GM13976 (cell line): ENCODE data around the gene TRAF3.

Source experiments
- DNase-seq: peaks from one replicate; pipeline ENCODE4 v3.0.0; 2012; ENCODE audit warnings: low spot score
- in situ Hi-C: fragments of 300-500 bp; cut with MboI; formaldehyde crosslinking; loops from one replicate; pipeline ENCODE4 v1.12.0; 2022; ENCODE audit warnings: low sequenced_read_pairs, mixed read lengths, inconsistent platforms; ENCODE audit not compliant: unreplicated experiment
- TF ChIP-seq, protein P1 (sequence below): IDR thresholded peaks from 2 replicates; pipeline ENCODE4 v1.5.1; 2012; ENCODE audit warnings: borderline replicate concordance, mild to moderate bottlenecking; ENCODE audit not compliant: insufficient read depth; ENCODE audit errors: extremely low read depth, missing control alignments, control extremely low read depth

Gene TRAF3

DNA sequence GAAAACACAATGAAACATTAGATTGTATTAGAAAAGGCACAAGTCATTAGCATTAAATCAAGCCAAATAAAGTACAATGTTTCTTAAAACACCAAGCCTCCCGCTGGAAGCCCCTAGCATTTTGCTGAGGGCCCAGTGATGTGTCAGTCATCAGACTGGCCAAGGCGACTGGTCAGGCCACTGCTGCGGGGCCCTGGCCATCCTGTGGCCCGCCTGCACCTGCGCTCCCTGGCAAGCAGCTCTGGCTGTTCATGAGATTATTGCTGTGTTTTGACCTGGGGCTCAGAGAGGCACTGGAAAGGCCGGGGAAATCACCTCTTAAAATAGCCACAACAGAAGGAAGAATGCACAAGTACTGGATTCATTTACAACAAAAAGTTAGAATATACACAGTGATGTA lies 121.0 kb downstream of the TRAF3 start:
- DNase-seq, result no peak
- TF ChIP-seq, protein P1, sequence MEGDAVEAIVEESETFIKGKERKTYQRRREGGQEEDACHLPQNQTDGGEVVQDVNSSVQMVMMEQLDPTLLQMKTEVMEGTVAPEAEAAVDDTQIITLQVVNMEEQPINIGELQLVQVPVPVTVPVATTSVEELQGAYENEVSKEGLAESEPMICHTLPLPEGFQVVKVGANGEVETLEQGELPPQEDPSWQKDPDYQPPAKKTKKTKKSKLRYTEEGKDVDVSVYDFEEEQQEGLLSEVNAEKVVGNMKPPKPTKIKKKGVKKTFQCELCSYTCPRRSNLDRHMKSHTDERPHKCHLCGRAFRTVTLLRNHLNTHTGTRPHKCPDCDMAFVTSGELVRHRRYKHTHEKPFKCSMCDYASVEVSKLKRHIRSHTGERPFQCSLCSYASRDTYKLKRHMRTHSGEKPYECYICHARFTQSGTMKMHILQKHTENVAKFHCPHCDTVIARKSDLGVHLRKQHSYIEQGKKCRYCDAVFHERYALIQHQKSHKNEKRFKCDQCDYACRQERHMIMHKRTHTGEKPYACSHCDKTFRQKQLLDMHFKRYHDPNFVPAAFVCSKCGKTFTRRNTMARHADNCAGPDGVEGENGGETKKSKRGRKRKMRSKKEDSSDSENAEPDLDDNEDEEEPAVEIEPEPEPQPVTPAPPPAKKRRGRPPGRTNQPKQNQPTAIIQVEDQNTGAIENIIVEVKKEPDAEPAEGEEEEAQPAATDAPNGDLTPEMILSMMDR, result no peak
- in situ Hi-C loops, result no loop called here

DNA sequence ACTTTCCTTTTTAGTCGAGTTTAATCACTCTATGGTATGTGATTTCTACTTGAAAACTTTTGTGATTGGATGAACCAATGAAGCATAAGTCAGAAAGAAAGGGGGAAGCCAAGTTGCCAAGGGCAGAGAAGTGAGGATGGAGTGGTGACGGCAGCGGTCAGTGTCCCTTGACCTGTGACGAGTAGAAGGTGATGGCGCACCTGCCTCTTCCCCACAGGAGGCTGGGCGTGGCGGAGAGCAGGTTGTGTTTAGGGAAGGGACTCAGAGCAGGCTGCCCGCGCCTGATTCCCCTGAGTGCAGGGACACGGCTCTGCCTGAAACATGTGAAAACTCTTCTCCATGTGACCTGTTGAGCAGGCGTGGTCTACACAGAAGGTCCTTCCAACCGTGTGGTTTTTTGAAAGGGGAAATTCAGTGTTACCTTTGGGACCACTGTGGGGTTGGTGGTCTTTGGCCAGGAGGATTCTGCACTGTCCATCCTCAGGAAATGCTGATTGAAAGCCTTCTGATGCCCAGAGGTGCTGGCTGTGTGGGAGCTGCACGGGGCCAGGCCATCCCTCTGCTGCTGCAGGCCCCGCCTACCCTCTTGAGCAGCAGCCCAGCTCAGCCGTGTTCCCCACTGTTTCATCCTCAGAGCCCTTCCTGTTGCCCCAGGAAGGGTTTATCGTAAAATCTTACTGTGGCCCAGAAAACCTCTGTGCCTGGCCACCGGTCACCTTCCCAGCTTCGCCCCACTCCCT lies 121.7 kb downstream of the TRAF3 start:
- TF ChIP-seq, protein P1, result no peak
- in situ Hi-C loops, result no loop called here
- peak; percentile 64 for DNase-seq

DNA sequence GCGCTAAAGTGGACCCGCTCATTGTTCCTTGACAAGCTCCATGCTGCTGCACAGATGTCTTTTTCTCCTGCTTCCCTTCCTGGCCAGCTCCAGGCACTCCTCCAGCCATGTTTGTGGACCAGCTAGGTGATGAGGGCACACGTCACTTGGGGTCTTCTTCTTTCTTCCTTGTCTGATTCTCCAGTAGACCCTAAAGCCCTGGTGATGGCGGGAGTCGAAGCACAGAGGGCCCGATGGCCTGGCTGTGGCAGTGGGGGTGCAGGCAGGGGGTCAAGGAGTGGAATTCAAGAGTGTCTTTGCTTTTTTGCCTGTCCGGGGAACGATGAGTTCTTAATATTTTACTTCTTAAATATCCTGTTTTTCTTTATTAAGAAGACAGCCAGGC lies 122.3 kb downstream of the TRAF3 start:
- in situ Hi-C loops, result no loop called here
- no peak for DNase-seq
- TF ChIP-seq, protein P1, result no peak

DNA sequence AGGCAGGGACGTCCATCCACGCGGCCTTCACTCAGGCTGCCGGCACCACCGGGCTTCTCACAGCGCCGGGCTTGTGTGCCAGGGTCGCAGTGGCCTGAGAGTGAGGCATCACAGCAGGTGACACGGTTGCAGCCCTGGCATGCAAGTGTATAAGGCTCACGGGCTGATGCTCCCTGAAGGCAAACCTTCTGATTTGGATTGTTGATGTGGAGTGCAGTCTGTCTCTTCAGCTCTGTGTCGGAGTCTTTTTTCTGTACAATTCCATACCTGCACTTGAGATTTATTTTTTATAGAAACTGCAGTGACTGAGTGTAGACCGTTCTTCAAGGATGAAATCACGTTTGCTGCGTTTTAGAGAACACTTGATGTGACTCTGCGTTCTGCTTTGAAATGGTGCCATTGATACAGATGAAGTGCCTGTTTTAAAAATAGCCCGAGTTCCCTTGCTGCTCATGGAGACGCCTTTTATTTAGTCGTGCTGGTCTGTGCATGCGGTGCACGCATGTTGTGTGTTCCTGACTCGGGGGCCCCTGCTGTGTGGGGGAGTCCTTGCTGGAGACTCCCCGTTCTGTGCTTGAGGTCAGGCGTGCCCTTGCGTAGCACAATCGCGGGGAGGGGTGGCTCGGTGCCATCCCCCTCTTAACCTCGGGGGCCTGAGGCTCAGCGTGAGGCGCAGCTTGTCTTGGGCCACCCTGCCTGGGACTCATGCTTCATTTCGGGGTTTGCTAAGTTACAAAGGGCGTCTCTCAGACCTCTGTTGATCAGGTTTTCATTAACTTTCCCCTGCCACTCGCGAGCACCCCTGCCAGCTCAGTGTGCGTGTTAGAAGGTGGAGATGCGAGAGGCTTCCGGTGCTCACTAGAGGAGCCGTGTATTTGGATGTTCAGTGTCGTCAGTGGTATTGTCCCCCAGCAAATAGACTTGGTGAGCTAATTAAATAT lies 123.7 kb downstream of the TRAF3 start:
- in situ Hi-C loops, result no loop called here
- TF ChIP-seq, protein P1, result no peak
- DNase-seq, result peak; percentile 78

DNA sequence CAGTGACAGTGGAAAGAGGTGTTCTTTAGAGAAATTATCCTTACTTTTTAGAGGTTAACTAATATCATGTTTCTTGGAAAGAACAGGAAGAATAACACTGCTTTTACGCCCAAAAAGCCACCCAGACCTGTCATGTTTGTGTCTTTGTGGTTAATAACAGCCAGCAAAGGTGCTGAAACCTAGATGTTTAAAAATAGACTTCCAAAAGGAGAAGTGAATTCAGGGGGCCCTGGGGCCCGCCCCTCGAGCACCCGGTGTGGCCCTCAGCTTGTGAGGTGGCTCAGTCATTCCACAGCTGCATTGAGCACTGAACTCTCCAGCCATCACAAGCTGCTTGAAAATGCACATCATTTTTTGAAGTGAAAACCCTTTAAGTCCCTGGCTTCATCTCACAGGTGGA lies 124.4 kb downstream of the TRAF3 start:
- peak; percentile 93 for DNase-seq
- in situ Hi-C loops, result no loop called here
- TF ChIP-seq, protein P1, result no peak

DNA sequence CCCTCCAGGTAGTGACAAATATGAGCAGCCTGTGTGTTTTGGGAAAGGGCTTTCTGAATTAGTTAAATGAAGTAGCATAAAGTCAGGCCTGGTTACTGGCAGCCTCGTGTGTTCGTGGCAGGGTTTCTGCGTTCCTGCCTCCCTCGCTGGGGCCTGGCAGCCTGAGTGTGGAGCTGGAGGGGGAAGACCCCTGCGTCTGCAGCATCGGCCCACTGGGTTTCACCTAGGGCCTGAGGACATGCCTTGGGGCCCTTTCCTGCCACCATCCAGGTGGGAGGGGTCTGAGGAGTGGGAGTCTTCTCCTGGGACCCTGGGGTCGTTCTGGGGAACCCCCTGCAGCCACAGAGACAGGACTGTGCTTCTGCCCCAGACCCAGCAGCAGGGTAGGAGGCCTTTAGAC lies 124.8 kb downstream of the TRAF3 start:
- peak; percentile 64 for DNase-seq
- in situ Hi-C loops, result no loop called here
- TF ChIP-seq, protein P1, result no peak
